GM23338 (cell line): ENCODE results near the gene GRHL3.

Experiments
- EZH2phosphoT487 ChIP-seq: fragments of 200-600 bp; sonication (generic); IDR thresholded peaks from one replicate; pipeline ENCODE4 v1.8.1; 2018; ENCODE audit warnings: antibody characterized with exemption; ENCODE audit not compliant: unreplicated experiment
- NANOG ChIP-seq: IDR thresholded peaks from 2 replicates; pipeline ENCODE4 v1.6.1; 2016; ENCODE audit warnings: antibody characterized with exemption, borderline replicate concordance
- POLR2AphosphoS5 ChIP-seq: IDR thresholded peaks from 2 replicates; pipeline ENCODE4 v1.6.1; 2016; ENCODE audit warnings: antibody characterized with exemption, low read depth
- ZNF331 ChIP-seq: fragments of 250-450 bp; sonication (Bioruptor Pico); IDR thresholded peaks from 2 replicates; pipeline ENCODE4 v1.5.0; 2020; ENCODE audit warnings: low read depth, mild to moderate bottlenecking, moderate library complexity
- TF ChIP-seq, protein P1 (sequence below), 2 experiments: fragments of 200-600 bp in 1 of 2; sonication (generic) in 1 of 2; conservative IDR thresholded peaks; 2 replicates each; pipeline versions ENCODE4 v1.5.1 to v1.6.1; 2016 to 2017; ENCODE audit warnings: antibody characterized with exemption in 2 of 2, low read depth in 2 of 2, mild to moderate bottlenecking in 2 of 2, moderate library complexity in 1 of 2
- TF ChIP-seq, protein P2 (sequence below): IDR thresholded peaks from one replicate; pipeline ENCODE4 v1.6.1; 2018; ENCODE audit warnings: antibody characterized with exemption; ENCODE audit not compliant: unreplicated experiment
- TF ChIP-seq, protein P3 (sequence below): fragments of 250-450 bp; sonication (Bioruptor Pico); IDR thresholded peaks from 2 replicates; pipeline ENCODE4 v1.5.0; 2020; ENCODE audit warnings: mild to moderate bottlenecking, moderate library complexity

DNA sequence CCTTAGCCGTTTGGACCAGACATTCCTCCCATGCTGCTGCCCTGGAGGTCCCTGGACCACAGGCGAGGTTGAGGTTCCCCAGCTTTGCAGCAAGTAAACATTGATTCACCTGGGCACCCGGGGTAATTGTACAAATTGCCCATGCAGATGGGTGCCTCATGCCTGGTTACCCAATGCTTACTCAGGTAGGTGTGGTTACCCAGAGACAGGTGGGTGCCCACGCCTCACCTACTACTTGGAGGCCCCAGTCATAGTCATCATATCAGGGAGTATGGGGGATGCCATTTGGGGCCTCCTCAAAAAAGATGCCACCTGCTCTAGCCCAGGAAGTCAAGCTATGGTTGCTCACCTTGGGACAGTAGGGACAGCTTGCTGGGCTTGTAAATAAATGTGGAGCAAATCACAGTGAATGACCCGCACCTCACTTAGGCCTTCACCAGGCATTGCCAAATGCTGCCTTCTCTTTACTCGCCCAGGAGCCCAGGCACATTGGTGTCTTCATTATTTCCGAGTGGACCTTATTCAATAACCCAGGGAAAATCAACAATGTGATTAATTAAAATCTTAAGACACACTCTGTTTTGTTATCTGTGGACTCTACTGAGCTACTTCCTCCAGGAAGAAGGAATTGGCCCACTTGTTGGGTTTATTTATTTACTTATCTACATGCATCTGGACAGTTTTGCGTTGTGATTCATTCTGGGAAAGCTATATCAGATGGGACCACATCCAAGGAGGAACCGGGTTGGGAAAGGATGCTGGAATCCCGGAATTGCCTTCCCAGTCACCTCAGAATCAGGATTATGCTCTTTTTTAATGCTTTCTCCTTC, 35.6 kb upstream of the GRHL3 start:
- TF ChIP-seq, protein P1, sequence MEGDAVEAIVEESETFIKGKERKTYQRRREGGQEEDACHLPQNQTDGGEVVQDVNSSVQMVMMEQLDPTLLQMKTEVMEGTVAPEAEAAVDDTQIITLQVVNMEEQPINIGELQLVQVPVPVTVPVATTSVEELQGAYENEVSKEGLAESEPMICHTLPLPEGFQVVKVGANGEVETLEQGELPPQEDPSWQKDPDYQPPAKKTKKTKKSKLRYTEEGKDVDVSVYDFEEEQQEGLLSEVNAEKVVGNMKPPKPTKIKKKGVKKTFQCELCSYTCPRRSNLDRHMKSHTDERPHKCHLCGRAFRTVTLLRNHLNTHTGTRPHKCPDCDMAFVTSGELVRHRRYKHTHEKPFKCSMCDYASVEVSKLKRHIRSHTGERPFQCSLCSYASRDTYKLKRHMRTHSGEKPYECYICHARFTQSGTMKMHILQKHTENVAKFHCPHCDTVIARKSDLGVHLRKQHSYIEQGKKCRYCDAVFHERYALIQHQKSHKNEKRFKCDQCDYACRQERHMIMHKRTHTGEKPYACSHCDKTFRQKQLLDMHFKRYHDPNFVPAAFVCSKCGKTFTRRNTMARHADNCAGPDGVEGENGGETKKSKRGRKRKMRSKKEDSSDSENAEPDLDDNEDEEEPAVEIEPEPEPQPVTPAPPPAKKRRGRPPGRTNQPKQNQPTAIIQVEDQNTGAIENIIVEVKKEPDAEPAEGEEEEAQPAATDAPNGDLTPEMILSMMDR (conservative IDR thresholded peaks at IDR 0.05; ENCODE audit: low read depth in 2 of 2), result no peak
- TF ChIP-seq ZNF331, result no peak
- no peak for TF ChIP-seq POLR2AphosphoS5
- TF ChIP-seq EZH2phosphoT487, result no peak
- TF ChIP-seq NANOG, result no peak
- TF ChIP-seq, protein P2, sequence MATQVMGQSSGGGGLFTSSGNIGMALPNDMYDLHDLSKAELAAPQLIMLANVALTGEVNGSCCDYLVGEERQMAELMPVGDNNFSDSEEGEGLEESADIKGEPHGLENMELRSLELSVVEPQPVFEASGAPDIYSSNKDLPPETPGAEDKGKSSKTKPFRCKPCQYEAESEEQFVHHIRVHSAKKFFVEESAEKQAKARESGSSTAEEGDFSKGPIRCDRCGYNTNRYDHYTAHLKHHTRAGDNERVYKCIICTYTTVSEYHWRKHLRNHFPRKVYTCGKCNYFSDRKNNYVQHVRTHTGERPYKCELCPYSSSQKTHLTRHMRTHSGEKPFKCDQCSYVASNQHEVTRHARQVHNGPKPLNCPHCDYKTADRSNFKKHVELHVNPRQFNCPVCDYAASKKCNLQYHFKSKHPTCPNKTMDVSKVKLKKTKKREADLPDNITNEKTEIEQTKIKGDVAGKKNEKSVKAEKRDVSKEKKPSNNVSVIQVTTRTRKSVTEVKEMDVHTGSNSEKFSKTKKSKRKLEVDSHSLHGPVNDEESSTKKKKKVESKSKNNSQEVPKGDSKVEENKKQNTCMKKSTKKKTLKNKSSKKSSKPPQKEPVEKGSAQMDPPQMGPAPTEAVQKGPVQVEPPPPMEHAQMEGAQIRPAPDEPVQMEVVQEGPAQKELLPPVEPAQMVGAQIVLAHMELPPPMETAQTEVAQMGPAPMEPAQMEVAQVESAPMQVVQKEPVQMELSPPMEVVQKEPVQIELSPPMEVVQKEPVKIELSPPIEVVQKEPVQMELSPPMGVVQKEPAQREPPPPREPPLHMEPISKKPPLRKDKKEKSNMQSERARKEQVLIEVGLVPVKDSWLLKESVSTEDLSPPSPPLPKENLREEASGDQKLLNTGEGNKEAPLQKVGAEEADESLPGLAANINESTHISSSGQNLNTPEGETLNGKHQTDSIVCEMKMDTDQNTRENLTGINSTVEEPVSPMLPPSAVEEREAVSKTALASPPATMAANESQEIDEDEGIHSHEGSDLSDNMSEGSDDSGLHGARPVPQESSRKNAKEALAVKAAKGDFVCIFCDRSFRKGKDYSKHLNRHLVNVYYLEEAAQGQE, result no peak
- TF ChIP-seq, protein P3, sequence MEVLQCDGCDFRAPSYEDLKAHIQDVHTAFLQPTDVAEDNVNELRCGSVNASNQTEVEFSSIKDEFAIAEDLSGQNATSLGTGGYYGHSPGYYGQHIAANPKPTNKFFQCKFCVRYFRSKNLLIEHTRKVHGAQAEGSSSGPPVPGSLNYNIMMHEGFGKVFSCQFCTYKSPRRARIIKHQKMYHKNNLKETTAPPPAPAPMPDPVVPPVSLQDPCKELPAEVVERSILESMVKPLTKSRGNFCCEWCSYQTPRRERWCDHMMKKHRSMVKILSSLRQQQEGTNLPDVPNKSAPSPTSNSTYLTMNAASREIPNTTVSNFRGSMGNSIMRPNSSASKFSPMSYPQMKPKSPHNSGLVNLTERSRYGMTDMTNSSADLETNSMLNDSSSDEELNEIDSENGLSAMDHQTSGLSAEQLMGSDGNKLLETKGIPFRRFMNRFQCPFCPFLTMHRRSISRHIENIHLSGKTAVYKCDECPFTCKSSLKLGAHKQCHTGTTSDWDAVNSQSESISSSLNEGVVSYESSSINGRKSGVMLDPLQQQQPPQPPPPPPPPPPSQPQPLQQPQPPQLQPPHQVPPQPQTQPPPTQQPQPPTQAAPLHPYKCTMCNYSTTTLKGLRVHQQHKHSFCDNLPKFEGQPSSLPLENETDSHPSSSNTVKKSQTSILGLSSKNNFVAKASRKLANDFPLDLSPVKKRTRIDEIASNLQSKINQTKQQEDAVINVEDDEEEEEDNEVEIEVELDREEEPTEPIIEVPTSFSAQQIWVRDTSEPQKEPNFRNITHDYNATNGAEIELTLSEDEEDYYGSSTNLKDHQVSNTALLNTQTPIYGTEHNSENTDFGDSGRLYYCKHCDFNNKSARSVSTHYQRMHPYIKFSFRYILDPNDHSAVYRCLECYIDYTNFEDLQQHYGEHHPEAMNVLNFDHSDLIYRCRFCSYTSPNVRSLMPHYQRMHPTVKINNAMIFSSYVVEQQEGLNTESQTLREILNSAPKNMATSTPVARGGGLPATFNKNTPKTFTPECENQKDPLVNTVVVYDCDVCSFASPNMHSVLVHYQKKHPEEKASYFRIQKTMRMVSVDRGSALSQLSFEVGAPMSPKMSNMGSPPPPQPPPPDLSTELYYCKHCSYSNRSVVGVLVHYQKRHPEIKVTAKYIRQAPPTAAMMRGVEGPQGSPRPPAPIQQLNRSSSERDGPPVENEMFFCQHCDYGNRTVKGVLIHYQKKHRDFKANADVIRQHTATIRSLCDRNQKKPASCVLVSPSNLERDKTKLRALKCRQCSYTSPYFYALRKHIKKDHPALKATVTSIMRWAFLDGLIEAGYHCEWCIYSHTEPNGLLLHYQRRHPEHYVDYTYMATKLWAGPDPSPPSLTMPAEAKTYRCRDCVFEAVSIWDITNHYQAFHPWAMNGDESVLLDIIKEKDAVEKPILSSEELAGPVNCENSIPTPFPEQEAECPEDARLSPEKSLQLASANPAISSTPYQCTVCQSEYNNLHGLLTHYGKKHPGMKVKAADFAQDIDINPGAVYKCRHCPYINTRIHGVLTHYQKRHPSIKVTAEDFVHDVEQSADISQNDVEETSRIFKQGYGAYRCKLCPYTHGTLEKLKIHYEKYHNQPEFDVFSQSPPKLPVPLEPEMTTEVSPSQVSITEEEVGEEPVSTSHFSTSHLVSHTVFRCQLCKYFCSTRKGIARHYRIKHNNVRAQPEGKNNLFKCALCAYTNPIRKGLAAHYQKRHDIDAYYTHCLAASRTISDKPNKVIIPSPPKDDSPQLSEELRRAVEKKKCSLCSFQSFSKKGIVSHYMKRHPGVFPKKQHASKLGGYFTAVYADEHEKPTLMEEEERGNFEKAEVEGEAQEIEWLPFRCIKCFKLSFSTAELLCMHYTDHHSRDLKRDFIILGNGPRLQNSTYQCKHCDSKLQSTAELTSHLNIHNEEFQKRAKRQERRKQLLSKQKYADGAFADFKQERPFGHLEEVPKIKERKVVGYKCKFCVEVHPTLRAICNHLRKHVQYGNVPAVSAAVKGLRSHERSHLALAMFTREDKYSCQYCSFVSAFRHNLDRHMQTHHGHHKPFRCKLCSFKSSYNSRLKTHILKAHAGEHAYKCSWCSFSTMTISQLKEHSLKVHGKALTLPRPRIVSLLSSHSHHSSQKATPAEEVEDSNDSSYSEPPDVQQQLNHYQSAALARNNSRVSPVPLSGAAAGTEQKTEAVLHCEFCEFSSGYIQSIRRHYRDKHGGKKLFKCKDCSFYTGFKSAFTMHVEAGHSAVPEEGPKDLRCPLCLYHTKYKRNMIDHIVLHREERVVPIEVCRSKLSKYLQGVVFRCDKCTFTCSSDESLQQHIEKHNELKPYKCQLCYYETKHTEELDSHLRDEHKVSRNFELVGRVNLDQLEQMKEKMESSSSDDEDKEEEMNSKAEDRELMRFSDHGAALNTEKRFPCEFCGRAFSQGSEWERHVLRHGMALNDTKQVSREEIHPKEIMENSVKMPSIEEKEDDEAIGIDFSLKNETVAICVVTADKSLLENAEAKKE, result no peak
